Endothelial cell of umbilical vein (primary cell): ENCODE data around the gene COL4A1.

Experiments used
- CTCF ChIP-seq, 2 donors: IDR thresholded peaks; 1 replicate in 1 of 2; 2 replicates in 1 of 2; pipeline ENCODE4 v1.5.1; 2011; ENCODE audit warnings: low read length in 2 of 2, mild to moderate bottlenecking in 2 of 2, moderate library complexity in 2 of 2, control low read depth in 1 of 2, inconsistent platforms in 1 of 2, low read depth in 1 of 2; ENCODE audit not compliant: insufficient read depth in 1 of 2; ENCODE audit errors: extremely low read depth in 1 of 2
- GATA2 ChIP-seq: IDR thresholded peaks from 2 replicates; pipeline ENCODE4 v1.7.0; 2011; ENCODE audit warnings: low read depth, mild to moderate bottlenecking, moderate library complexity, mixed read lengths, low read length; ENCODE audit not compliant: insufficient read length, insufficient read depth
- JUN ChIP-seq: IDR thresholded peaks from 2 replicates; pipeline ENCODE4 v1.6.1; 2011; ENCODE audit warnings: borderline replicate concordance, low read depth; ENCODE audit not compliant: insufficient read length, insufficient read depth
- POLR2A ChIP-seq: IDR thresholded peaks from 2 replicates; pipeline ENCODE4 v1.6.1; 2012; ENCODE audit warnings: low read depth, mild to moderate bottlenecking, control low read depth, low read length

GRCh38 chr13:110346661-110347067 lies 39.7 kb upstream of the COL4A1 start:
- no peak for TF ChIP-seq CTCF (IDR thresholded peaks at IDR 0.05; ENCODE audit: extremely low read depth in 1 of 2, insufficient read depth in 1 of 2, low read depth in 1 of 2, low read length in 2 of 2)
- TF ChIP-seq POLR2A = no peak
- TF ChIP-seq GATA2 = no peak
- no peak for TF ChIP-seq JUN
